Effector memory CD8-positive, alpha-beta T cell (primary cell): Measurements from ENCODE around the gene EPHB1.
"Not testable (repeated sequence)": the region's sequence is repeated elsewhere in the genome, so short reads cannot be mapped to it uniquely, and the experiment has no call there.

ENCODE experiments used
- ATAC-seq: fragments of 150-1000 bp; cut with Tn5 transposase; replicated peaks from 2 replicates; pipeline ENCODE4 v1.10.0; 2021; ENCODE audit warnings: mild to moderate bottlenecking, moderate library complexity
- DNase-seq, 3 experiments: peaks; one replicate each; pipeline ENCODE4 v3.0.0; 2021
- H3K27ac Mint-ChIP-seq, 2 donors: one replicate each; pipeline ENCODE4 v1.8.0; 2022; ENCODE audit warnings: mild to moderate bottlenecking in 2 of 2, mixed read lengths in 2 of 2, moderate library complexity in 2 of 2
- H3K27me3 Mint-ChIP-seq, 2 donors: one replicate each; pipeline ENCODE4 v1.8.0; 2022; ENCODE audit warnings: mixed read lengths in 2 of 2
- H3K36me3 Mint-ChIP-seq: one replicate; pipeline ENCODE4 v1.8.0; 2022; ENCODE audit warnings: mild to moderate bottlenecking, moderate library complexity, mixed read lengths; ENCODE audit not compliant: insufficient read depth
- H3K4me1 Mint-ChIP-seq, 2 donors: one replicate each; pipeline ENCODE4 v1.8.0; 2022; ENCODE audit warnings: low read depth in 2 of 2, mixed read lengths in 2 of 2
- H3K4me3 Mint-ChIP-seq, 2 donors: one replicate each; pipeline ENCODE4 v1.8.0; 2022; ENCODE audit warnings: mild to moderate bottlenecking in 2 of 2, mixed read lengths in 2 of 2, moderate library complexity in 2 of 2
- H3K9me3 Mint-ChIP-seq, 2 donors: one replicate each; pipeline ENCODE4 v1.8.0; 2022; ENCODE audit warnings: mixed read lengths in 2 of 2

EPHB1 gene

DNA sequence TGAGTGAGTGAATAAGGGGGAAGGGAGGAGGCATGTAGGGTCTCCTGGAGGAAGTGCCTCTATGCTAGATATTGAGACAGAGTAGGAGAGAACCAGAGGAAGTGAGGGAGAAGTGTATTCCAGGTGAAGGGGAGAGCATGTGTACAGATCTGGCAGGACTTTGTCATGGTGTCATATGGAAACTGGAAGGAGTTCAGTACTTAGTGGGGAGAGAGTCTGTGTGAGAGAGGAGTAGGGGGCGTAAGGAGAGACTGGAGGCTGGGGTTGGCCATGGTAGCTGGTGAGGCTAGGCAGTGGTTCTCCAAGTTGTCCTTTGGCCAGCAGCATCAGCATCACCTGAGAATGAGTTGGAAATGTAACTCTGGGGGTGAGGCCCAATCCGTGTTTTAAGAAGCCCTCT lies 29.6 kb upstream of the EPHB1 start:
- Mint-ChIP-seq H3K4me3 (no peak overlapping the region), H3K9me3 (peaks cover 0 to 1% of the 10 kb centered on the region in 2 donors), H3K36me3 (no peaks in the 10 kb centered on the region), H3K27me3 (peaks cover 7 to 13% of the 10 kb centered on the region in 2 donors), H3K4me1 (no peaks in the 10 kb centered on the region), H3K27ac (no peak overlapping the region)
- DNase-seq, result no peak
- no peak for ATAC-seq

DNA sequence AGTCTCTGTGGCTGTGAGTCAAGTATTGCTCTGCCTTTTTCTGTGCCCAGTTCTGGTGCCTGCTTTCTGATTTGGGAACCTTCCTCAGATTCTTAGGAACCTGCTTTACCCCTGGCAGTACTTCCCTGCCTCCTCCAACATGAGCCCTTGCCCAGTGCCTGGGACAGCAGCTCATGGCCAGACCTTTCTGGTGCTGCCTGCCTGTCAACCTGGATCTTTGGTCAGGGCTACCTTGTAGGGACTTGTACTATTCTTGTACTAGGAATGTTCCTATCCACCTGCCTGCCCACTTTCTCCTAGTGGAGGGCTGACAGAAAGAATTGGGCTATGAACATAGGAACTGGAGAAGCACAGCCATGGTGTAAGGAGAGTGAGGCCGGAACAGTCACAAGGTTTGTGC lies 28.8 kb upstream of the EPHB1 start:
- Mint-ChIP-seq H3K4me3 (no peak overlapping the region), H3K27me3 (peaks cover 7 to 13% of the 10 kb centered on the region in 2 donors), H3K4me1 (no peaks in the 10 kb centered on the region), H3K36me3 (no peaks in the 10 kb centered on the region), H3K9me3 (peaks cover 0 to 3% of the 10 kb centered on the region in 2 donors), H3K27ac (no peak overlapping the region)
- no peak for DNase-seq
- no peak for ATAC-seq

DNA sequence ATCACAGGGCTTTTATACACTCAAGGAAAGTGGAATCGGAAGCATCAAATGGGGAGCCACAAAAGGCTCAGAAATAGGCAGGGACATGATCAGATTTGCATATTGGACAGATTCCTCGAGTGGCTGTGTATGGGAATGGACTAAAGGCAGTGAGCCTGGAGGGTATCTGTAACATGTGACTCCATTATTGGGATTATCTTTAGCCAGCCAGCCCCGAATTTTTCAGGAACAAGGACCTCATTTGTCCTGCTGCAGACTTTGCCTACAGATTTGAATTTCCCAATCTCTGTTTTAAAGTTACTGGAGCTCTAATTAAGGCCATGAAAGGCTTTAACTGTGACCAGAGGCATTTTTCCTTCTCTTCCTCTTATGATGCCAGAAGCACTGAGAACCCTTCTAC lies 26.9 kb upstream of the EPHB1 start:
- Mint-ChIP-seq H3K27me3 (peaks cover 7 to 13% of the 10 kb centered on the region in 2 donors), H3K36me3 (no peaks in the 10 kb centered on the region), H3K9me3 (peaks cover 0 to 3% of the 10 kb centered on the region in 2 donors), H3K4me3 (no peak overlapping the region), H3K4me1 (no peaks in the 10 kb centered on the region), H3K27ac (no peak overlapping the region)
- no peak for DNase-seq
- ATAC-seq, result no peak

DNA sequence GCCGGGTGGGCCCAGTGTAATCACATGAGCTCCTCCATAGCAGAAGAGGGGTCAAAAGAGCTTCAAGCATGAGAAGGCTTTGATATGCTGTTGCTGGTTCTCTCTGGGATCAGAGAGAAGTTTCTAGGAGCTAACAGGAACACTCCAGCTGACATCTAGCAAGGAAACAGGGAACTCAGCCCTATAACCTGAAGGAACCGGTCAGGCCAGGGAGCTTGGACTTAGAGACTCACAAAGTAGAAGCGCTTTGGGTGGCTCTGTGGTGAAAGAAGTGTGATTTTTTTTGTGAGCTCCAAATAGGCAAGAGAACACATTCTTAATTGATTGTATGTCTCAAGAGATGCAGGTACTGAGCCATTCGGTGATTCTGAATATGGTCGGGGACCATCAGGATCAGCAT lies 26.2 kb upstream of the EPHB1 start:
- no peaks in the 10 kb centered on the region for H3K4me1 Mint-ChIP-seq
- peaks cover 7 to 13% of the 10 kb centered on the region in 2 donors for H3K27me3 Mint-ChIP-seq
- DNase-seq (no peak), ATAC-seq (no peak)
- peaks cover 0 to 3% of the 10 kb centered on the region in 2 donors for H3K9me3 Mint-ChIP-seq
- no peaks in the 10 kb centered on the region for H3K36me3 Mint-ChIP-seq
- no peak overlapping the region for H3K27ac Mint-ChIP-seq
- H3K4me3 Mint-ChIP-seq, result no peak overlapping the region

DNA sequence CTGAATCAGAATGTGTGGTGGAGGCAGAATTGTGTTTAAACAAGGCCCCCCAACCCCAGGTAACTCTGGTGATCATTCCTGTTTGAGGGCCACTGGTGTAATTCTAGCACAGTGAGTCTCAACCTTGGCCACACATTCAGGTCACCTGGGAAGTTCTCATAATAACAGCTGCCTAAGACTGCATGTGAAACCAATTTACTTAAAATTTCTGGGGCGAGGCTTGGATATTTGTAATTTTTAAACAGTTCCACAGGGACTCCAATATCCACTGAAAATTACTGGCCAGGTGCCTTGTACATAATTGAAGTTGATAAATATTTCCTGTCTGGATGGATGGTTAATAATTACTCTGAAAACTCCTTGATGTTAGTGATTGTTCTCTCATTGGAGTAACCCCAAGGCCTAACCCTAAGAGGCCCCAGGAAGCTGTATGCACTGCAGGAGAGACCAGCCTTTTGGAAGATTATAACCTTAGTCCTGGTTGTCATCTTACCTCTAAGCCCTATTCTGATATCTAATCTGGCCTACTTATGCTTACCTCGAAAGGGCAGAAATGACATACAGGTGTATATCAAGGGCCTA lies 25.7 kb upstream of the EPHB1 start:
- no peak overlapping the region for H3K4me3 Mint-ChIP-seq
- peaks cover 0 to 3% of the 10 kb centered on the region in 2 donors for H3K9me3 Mint-ChIP-seq
- no peak for DNase-seq
- peaks cover 7 to 13% of the 10 kb centered on the region in 2 donors for H3K27me3 Mint-ChIP-seq
- no peaks in the 10 kb centered on the region for H3K4me1 Mint-ChIP-seq
- no peaks in the 10 kb centered on the region for H3K36me3 Mint-ChIP-seq
- H3K27ac Mint-ChIP-seq, result no peak overlapping the region
- ATAC-seq, result no peak

DNA sequence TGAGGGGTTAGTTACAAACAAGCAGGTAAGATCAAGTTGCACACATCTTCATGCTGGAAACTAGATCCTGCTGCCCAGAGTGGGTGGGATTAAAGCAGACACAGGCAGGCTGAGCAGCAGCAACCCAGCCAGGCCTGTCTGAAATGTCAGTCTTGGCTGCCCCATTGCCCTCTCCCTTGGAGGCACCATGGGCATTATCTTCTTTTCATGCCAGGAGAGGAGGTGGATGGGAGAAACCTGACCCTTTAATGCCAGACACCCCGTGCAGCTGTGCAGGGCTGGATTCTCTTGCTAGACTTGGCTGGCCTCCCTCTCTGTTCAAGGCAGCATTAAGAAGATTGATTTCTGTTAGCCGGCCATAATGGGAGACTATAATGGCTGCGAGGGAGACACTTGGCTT lies 23.0 kb upstream of the EPHB1 start:
- Mint-ChIP-seq H3K27ac (no peak overlapping the region), H3K4me3 (no peak overlapping the region), H3K27me3 (peaks cover 0 to 6% of the 10 kb centered on the region in 2 donors), H3K36me3 (no peaks in the 10 kb centered on the region), H3K4me1 (no peaks in the 10 kb centered on the region), H3K9me3 (peaks cover 0 to 2% of the 10 kb centered on the region in 2 donors)
- ATAC-seq, result no peak
- no peak for DNase-seq

DNA sequence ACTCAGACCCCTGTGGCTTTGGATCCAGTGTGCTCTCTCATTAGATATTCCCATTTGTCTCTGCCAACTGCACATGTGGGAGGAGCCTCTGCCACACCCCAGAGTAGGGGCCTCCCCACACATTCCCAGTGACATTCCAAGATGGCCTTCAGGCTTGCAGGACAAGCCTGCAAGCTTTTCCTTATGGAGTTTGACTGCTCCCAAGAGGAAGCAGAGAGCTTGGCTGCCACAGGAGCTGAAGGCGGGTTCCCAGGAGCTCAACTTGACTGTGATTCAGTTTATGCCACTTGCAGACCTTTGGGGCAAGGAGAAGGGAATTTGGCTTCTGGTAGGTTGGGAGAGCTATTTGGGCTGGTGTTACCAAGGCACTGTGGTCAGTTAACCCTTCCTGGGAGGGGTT lies 22.5 kb upstream of the EPHB1 start:
- Mint-ChIP-seq H3K4me3 (no peak overlapping the region), H3K27ac (no peak overlapping the region), H3K4me1 (no peaks in the 10 kb centered on the region), H3K36me3 (no peaks in the 10 kb centered on the region), H3K9me3 (peaks cover 0 to 2% of the 10 kb centered on the region in 2 donors), H3K27me3 (peaks cover 0 to 5% of the 10 kb centered on the region in 2 donors)
- ATAC-seq (no peak), DNase-seq (no peak)

DNA sequence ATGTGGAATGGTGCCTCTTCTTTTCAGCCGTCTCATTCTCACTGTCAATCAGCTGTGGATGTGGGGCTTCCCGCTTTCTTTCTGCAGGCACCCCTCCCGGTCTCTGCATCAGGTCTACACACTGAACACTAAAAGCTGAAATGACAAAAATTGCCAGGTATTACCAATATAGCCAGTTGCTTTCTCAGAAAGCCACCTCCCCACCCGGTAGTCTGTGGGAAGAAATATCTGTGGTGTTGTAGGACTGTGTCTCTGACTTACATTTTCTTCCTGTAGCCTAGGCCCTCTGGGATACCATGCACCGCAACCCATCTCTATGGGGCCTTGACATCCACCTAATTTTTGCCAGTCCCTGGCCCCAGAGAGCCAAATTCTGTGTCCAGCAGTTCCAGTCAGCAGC lies 19.2 kb upstream of the EPHB1 start:
- Mint-ChIP-seq H3K27ac (no peak overlapping the region), H3K9me3 (peaks cover 0 to 2% of the 10 kb centered on the region in 2 donors), H3K27me3 (no peaks in the 10 kb centered on the region), H3K36me3 (no peaks in the 10 kb centered on the region), H3K4me3 (no peak overlapping the region), H3K4me1 (no peaks in the 10 kb centered on the region)
- DNase-seq (no peak), ATAC-seq (no peak)

DNA sequence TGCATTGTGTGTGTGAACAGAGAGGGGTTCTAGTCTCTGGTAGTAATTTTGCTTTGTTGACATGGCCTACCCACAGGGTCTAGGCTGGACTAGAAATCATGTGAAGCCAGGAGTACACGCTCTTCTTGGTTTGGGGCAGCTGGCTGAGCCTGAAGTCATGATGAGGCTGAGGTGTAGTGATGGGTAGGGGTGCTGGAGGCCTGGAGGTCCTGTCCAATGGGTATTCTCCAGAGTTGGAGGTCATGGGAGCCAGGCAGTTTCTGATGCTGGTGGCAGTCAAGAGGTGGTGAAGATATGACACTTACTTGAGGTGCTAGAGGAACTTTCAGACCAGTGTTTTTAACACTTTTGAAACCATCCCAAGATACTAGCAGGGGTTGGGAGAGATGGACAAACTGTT lies 18.5 kb upstream of the EPHB1 start:
- no peaks in the 10 kb centered on the region for H3K36me3 Mint-ChIP-seq
- no peaks in the 10 kb centered on the region for H3K9me3 Mint-ChIP-seq
- H3K4me1 Mint-ChIP-seq, result no peaks in the 10 kb centered on the region
- no peak overlapping the region for H3K27ac Mint-ChIP-seq
- no peak overlapping the region for H3K4me3 Mint-ChIP-seq
- H3K27me3 Mint-ChIP-seq, result no peaks in the 10 kb centered on the region
- no peak for DNase-seq
- ATAC-seq, result no peak

DNA sequence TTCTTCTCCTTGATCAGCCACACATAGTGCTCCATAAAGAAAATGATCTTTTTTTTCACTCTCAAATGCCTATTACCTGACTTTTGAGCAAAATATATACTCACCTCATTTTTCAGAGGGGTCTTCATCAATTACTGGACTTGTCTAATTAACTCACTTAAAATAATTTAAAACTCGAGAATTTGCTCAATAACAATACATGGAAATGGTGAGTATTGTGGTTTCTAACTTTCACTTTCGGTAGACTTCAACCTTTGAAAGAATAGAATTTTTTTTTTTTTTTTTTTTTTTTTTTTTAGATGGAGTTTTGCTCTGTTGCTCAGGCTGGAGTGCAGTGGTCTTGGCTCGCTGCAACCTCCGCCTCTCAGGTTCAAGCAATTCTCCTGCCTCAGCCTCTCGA lies 17.7 kb upstream of the EPHB1 start:
- H3K9me3 Mint-ChIP-seq, result no peaks in the 10 kb centered on the region
- ATAC-seq (no peak), DNase-seq (no peak)
- no peaks in the 10 kb centered on the region for H3K36me3 Mint-ChIP-seq
- H3K27ac Mint-ChIP-seq, result no peak overlapping the region
- no peak overlapping the region for H3K4me3 Mint-ChIP-seq
- no peaks in the 10 kb centered on the region for H3K27me3 Mint-ChIP-seq
- no peaks in the 10 kb centered on the region for H3K4me1 Mint-ChIP-seq

DNA sequence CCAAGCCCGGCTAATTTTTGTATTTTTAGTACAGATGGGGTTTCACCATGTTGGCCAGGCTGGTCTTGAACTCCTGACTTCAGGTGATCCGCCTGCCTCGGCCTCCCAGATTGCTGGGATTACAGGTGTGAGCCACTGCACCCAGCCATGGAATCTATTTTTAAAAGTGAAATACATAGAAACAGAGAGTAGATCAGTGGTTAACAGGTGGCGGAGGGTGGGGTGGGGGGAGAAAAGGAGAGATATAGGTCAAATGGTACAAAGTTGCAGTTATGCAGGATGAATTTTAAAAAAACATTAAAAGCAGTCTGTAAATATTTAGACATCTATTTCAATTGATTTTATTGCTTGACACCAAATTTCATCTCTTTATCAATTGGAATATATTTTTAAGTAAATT lies 6.8 kb upstream of the EPHB1 start:
- DNase-seq, ATAC-seq, H3K4me3 Mint-ChIP-seq, H3K9me3 Mint-ChIP-seq, H3K36me3 Mint-ChIP-seq, H3K4me1 Mint-ChIP-seq, H3K27ac Mint-ChIP-seq: not testable (repeated sequence)
- peaks cover 16 to 26% of the 10 kb centered on the region in 2 donors for H3K27me3 Mint-ChIP-seq

DNA sequence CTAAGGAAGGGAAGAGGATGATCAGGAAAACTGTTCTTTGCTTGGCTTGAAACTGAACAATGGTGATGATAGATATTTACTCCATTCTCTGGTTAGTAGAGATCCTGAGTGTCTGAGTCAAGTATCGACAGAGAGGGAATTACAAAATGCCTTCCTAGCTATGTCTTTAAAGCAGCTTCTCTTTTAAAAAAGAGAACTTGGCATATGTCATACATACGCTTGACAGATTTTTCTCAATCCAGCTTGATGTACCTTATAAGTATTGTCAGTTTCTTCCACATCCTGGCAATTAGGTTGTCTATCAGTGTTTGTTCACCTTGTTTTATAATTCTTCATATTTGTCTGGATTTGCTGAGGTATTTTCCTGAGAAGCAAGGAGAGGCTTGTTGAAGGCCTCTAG lies 5.0 kb upstream of the EPHB1 start:
- peaks cover 29 to 43% of the 10 kb centered on the region in 2 donors for H3K27me3 Mint-ChIP-seq
- no peak overlapping the region for H3K4me3 Mint-ChIP-seq
- DNase-seq (no peak), ATAC-seq (no peak)
- H3K9me3 Mint-ChIP-seq, result no peaks in the 10 kb centered on the region
- no peak overlapping the region for H3K27ac Mint-ChIP-seq
- H3K4me1 Mint-ChIP-seq, result peaks cover 3 to 6% of the 10 kb centered on the region in 2 donors
- H3K36me3 Mint-ChIP-seq, result peaks cover 6% of the 10 kb centered on the region

DNA sequence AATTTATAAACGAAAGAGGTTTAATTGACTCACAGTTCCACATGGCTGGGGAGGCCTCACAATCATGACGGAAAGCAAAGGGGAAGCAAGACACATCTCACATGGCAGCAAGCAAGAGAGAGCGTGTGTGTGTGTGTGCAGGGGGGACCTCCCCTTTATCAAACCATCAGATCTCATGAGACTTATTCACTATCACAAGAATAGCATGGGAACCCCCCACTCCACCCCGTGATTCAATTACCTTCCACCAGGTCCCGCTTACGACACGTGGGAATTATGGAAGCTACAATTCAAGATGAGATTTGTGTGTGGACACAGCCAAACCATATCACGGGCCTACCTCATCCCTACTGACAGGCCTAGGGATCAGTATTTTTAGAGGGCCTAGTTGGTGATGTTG lies 3.1 kb upstream of the EPHB1 start:
- no peak for DNase-seq
- no peak for ATAC-seq
- H3K4me1 Mint-ChIP-seq, result peaks cover 6 to 10% of the 10 kb centered on the region in 2 donors
- peaks cover 36 to 54% of the 10 kb centered on the region in 2 donors for H3K27me3 Mint-ChIP-seq
- no peak overlapping the region for H3K27ac Mint-ChIP-seq
- peaks cover 6% of the 10 kb centered on the region for H3K36me3 Mint-ChIP-seq
- no peak overlapping the region for H3K4me3 Mint-ChIP-seq
- H3K9me3 Mint-ChIP-seq, result no peaks in the 10 kb centered on the region

DNA sequence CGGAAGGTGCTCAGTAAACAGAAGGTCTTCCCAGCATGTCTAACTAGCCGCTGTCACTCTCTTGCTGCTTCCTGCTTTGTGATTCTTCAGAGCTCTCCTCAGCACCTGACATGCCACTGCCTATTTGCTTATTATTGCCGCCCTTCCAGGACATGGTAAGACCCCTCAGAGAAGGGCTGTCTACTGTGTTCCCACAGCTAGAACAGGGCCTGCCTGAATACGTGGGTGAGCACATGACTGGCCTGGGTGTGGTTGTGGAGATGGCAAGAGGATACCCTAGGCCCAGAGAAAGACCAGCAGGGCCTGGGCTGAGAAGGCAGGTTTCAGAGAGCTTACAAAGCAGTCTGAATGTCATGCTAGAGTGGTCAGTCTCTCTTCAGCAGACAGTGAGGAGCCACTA lies 2.4 kb upstream of the EPHB1 start:
- Mint-ChIP-seq H3K36me3 (peaks cover 6% of the 10 kb centered on the region), H3K9me3 (no peaks in the 10 kb centered on the region), H3K27ac (no peak overlapping the region), H3K4me3 (no peak overlapping the region), H3K27me3 (peaks cover 38 to 61% of the 10 kb centered on the region in 2 donors), H3K4me1 (peaks cover 8 to 10% of the 10 kb centered on the region in 2 donors)
- DNase-seq (no peak), ATAC-seq (no peak)

DNA sequence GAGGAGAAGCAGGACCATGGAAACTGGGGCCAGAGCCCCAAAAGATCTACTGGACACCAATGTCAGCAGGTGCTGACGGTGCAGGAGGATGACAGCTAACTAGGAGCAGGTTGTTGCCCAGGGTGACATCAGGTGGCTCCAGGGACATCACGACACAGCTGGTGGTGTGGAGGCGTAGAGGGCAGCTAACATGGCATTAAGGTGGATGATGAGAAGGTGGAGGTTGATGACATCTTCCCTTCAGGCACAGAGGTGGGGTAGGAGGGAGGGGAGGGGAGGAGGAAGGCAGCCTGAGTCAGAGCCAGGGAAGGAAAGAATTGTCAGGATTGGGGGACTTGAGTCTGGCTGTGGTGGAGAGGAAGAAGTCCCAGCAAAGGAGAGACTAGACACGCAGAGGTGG lies 1.5 kb upstream of the EPHB1 start:
- Mint-ChIP-seq H3K9me3 (no peaks in the 10 kb centered on the region), H3K27me3 (peaks cover 38 to 69% of the 10 kb centered on the region in 2 donors), H3K36me3 (peaks cover 6% of the 10 kb centered on the region), H3K27ac (no peak overlapping the region), H3K4me1 (peaks cover 8 to 10% of the 10 kb centered on the region in 2 donors), H3K4me3 (no peak overlapping the region)
- DNase-seq, result no peak
- no peak for ATAC-seq
